HG03135 (cell line): ENCODE data around the gene LRRC8A.

Source experiments
- ATAC-seq: cut with Tn5 transposase; IDR thresholded peaks from one replicate; pipeline ENCODE4 v1.9.1; 2021; ENCODE audit warnings: mild to moderate bottlenecking, moderate library complexity; ENCODE audit not compliant: unreplicated experiment

The LRRC8A gene

DNA sequence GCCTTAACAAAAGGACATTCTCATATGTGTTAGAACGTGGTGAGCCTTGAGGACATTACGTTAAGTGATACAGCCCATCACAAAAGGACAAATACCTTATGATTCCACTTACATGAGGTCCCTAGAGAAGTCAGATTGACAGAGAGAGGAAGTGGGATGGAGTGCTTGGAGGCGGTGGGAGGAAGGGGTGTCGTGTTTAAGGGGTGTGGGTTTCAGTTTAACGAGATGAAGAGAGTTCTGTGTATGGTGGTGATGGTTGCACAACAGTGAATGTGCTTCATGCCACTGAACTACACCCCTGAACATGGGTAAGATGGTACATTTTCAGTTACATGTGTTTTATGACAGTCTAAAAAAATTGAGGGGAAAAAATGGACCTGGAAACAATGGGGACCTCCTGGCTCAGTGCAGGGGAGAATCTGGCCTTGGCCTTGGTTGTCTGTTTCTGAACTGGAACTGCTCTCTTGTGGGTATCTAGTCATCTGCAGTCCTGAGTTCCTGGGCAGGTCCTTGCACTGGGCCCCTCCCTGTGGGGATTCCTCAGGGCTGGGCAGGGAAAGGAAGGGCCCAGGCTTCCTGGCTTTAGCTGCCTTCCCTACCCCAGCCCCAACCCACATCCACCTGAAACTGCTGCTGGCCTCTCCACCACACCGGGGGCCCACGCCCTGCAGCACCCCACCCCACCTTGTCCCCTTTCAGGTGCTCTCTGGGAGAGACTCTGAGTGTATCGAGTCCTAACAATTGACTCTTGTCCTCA is 17.8 kb downstream of the LRRC8A start:
- ATAC-seq: no peak

DNA sequence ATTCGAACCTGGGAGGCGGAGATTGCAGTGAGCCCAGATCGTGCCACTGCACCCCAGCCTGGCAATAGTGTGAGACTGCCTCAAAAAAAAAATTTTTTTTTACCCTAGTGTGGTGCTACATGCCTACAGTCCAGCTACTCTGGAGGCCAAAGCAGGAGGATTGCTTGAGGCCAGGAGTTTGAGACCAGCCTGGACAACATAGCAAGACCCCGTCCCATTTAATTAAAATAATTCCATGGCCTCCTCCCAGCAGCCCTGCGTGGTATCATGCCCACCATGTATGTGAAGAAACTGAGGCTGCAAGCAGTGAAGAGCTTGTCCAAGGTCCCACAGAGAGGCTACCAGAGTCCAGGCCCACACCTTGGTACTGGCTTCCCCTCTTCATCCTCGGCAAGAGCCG is 19.4 kb downstream of the LRRC8A start:
- no peak for ATAC-seq

DNA sequence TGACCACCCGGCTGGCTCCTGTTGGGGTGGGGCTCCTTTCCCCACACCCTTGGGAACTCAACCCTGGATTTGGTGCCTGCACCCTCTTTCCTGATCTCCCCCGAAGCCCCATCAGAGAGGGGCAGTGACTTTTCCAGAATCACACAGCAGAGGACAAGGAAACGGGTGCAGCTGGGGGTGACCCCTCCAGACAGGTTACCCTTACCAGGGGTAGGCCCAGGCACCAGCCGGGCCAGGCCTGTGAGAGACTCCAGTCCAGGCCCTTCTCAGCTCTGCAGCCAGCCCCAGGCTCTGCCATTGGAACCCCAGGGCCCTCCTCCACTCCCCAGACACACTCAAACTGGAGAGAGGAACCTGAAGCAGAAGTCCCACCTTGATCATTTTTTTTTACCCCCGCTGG is 19.9 kb downstream of the LRRC8A start:
- peak; percentile 11 for ATAC-seq

DNA sequence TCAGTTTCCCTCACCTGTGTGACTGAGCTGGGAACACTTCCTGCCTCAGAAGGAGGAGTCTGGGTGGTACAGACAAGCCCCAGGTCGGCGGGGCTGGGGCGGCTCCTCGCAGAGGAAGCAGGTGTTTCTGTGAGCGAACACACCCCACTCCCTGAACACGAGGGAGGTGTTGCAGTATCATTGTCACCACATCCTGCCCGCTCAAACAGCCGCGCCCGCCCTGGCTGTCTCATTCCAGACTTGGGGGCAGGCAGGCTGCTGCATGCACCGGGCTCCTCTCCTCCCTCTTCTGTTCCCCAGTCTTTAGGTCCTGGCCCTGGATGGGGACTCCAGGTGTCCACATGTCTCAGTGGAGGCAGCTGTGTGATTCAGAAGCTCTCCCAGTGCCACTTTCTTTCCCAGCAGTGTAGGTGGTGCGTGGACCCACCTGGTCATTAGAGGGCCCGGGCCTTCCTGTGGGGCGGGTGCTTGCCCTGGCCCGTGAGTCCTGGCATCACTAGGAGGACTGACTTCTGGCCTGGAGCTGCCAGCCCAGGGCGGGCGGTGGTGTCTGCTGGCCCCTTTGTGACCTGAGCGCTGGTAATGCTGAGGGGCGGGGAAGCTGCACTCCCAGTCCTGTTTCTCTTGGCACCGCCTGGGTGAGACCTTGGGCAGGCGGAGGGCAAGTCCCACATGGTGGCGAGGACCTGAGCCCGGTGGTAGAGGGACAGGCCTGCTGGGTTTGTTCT is 20.6 kb downstream of the LRRC8A start:
- peak; percentile 82 for ATAC-seq

DNA sequence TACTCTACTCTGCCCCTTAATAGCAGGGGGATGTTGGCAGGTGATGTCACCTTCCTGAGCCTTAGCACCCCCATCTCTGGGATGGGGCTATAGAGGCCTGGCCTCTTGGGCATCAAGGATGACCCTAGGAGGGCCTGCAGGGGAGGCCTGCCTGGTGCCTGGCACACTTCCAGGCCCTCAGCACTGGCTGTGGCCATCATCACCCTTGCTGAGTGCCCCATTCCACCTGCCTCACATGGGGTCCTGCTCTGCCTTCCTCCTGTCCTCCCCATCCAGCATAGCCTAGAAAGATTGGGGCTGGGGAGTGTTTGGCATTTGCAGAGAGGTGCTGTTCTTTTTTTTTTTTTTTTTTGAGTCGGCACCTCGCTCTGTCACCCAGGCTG is 21.1 kb downstream of the LRRC8A start:
- no peak for ATAC-seq

DNA sequence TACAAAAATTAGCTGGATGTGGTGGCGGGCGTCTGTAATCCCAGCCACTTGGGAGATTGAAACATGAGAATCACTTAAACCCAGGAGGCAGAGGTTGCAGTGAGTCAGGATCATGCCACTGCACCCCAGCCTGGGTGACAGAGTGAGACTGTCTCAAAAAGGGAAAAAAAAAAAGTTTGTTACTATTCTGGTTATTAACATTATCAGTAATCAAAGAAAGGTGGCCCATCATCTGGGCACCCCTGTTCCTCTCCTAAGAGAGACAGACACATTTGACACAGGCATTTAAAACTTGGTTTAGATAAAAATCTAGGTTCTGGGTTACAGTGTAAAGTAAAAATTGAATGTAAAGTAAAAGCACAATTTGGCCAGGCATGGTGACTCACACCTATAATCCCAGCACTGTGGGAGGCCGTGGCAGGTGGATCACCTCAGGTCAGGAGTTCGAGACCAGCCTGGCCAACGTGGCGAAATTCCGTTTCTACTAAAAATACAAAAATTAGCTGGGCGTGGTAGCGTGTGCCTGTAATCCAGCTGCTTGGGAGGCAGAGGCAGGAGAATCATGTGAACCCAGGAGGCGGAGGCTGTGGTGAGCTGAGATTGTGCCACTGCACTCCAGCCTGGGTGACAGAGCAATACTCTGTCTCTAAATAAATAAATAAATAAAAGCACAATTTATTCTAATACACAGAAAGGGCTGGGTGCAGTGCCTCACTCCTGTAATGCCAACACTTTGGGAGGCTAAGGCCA is 22.1 kb downstream of the LRRC8A start:
- no peak for ATAC-seq

DNA sequence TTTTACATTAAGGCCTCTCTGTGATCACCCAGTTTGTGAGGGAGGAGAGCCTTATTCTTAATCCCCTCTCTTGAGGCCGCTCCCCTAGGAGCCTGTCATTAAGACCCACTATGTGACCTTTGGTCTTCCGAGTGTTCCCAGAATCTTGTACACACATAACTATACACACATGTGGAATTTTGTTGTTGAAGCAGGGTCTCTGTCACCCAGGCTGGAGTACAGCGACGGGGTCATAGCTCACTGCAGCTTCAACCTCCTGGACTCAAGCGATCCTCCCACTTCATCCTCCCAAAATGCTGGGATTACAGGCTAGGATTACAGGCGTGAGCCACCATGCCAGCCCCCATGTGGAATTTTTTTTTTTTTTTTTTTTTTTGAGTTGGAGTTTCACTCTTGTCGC is 24.0 kb downstream of the LRRC8A start:
- no peak for ATAC-seq

DNA sequence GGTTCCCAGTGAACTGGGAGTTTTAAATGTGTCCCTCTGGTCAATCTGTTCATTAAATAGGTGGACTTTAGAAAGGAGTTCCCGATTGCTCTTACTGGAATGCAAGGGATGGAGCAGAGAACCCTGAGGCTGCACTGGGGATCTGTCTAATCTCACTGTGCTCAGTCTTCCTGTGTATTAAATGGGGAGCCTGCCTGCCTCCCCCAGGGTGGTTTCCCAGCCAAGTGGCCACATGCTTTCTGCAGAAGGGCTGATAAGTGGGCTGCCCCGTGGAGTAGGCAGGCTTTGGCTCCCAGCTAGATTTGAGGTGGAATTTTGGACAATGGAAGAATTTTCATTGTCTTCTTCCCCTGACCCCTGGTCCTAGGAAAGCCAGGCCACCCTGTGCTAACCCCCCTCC is 24.8 kb downstream of the LRRC8A start:
- no peak for ATAC-seq

DNA sequence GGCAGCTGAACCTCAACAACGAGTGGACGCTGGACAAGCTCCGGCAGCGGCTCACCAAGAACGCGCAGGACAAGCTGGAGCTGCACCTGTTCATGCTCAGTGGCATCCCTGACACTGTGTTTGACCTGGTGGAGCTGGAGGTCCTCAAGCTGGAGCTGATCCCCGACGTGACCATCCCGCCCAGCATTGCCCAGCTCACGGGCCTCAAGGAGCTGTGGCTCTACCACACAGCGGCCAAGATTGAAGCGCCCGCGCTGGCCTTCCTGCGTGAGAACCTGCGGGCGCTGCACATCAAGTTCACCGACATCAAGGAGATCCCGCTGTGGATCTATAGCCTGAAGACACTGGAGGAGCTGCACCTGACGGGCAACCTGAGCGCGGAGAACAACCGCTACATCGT is 26.4 kb downstream of the LRRC8A start:
- no peak for ATAC-seq

DNA sequence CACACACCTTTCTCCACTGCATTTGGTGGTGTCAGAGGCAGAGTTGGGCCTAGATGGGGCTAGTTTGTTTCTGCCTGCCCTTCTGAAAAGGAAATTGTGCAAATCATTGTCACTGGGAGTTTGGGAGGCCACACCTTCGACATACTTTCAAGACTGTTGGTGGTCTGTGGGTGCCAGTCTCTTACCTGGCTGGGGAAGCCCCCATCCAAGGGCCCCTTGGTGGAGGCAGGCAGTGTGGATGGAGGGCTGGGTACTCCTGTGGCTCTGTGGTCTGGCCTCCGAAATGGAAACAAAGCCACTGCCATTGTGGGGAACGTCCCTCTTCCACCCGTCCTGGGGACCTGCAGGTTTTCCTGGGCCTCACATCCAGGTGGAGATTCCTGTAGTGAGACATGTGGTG is 27.9 kb downstream of the LRRC8A start:
- no peak for ATAC-seq

DNA sequence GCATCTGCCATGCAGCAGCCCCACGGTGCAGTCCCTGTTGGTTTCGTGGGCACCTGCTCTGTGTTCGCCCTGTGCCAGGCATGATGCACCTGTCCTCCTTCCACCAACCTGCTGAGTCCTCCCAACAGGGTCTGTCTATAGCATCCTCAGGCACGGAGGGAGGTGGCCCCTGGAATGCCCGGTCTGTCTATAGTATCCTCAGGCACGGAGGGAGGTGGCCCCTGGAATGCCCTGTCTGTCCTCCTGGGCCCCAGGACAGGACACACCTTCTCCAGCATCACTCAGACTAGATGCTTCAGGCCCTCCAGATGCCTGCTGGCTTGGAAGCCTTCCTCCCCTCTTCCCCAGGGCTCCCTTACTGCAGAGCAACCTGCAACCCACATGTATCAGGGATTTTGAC is 29.0 kb downstream of the LRRC8A start:
- ATAC-seq: no peak

DNA sequence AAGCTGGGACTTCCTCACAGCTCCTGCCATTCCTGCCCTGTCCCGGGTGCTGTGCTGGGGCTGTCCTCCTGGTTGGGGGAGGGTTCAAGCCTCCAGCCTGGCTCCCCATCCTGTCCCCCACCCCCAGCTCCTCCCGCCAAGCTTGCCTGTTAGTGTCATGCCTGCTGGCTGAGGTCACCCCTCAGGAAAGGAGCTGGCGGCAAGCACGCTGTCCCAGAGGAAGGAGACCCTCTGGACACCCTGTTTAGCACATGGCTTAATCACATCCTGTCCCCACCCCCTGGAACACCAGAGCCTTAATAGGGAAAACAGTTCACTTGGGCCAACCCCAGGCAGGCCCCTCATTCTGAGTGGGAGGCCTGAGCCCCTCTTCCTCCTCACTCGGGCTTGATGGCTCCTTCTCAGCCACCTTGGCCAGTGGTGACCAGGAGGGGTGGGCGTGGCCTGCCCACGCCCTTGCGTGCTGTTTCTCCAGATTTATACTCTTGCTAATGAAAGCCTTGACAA is 29.6 kb downstream of the LRRC8A start:
- no peak for ATAC-seq

DNA sequence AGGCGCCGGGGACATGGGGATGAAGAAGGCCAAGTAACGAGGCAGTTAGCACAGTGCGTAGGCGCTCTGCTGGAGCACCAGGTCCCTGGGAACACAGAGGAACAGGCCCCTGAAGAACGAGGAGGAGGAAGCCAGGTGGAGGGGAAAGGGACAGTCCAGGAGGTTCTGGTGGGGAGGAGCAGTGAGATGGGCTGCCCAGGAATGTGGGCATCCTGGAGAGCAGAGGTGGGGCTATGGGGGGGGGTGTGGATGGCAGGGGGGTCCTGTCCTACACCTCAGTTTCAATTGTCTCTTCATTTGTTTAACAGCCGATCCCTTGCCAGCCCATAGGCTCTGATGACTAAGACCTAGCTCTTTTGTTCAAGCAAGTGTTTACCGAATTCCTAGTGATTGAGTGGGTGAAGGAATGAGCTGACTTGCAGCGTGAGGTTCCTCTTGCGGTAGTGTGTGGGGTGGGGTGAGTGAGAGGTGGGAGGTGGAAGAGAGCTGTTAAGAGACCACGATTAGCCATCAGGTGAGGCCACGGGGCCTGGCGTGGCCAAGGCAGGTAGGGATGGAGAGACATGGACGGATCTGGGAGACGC is 30.4 kb downstream of the LRRC8A start:
- no peak for ATAC-seq

DNA sequence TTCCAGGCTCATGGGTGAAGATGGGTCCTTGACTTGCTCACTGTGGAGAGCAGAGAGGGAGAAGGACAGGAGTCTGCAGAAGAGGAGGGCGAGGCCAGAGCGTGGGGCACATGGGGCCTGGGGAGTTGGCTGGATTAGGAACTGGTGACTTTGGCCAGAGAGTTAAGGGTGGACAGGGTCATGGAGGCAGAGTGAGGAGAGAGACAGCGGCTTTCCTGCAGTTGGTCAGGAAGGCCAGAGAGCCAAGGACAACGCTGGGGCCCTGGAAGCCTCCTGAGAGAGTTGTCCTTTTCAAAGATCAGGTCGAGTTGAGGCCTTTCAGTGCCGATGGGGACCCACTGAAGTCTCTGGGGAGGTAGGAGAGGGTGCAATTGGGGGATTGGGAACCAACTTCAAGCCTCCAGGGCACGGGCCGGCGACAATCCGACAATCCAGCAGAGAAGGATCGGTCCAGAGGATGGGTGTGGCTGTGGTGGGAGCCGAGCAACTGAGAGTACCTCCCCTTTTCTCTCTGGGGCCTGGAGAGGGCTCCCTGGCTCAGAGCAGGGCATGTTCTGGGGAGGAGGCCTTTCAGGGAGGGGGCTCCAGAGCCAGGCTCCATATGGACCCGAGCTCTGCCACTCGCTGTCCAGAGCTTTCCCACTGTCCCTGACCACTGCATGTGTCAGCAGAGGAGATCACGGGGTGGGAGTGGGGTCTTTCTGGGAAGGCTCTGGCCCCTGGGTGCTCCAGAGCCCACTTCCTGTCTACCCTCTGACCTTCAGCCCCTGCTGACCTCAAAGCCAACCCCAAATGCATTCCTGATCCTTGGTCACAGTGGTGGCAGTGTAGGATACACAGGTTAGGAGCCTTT is 31.3 kb downstream of the LRRC8A start:
- no peak for ATAC-seq

DNA sequence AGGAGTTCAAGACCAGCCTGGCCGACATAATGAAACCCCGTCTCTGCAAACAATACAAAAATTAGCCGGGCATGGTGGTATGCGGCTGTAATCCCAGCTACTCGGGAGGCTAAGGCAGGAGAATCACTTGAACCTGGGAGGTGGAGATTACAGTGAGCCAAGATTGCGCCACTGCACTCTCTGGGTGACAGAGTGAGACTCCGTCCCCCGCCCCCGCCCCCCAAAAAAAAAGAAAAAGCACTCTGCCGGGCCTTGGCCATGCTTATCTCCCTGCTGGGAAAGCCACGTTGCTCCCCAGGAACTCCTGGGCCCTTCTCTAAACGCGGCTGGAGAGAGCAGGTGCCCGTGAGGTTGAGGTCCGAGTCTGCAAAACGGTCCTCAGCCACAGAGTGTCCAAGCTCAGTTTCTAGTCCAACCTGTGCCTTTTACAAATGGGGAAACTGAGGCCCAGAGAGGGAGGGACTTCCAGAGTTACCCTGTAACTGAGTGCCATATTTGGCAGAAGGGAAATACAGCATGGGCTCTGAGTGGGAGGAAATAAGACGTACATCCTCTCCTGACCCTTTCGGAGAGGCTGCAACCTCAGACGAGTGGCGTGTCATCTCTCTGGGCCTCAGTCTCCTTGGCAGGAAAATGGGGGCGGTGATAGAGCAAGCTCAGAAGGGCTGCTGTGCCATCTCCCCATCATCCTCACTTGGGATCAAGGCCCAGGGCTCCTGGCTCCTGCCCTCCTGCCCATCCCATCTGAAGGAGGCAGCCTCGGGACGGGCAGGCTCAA is 32.3 kb downstream of the LRRC8A start:
- no peak for ATAC-seq

DNA sequence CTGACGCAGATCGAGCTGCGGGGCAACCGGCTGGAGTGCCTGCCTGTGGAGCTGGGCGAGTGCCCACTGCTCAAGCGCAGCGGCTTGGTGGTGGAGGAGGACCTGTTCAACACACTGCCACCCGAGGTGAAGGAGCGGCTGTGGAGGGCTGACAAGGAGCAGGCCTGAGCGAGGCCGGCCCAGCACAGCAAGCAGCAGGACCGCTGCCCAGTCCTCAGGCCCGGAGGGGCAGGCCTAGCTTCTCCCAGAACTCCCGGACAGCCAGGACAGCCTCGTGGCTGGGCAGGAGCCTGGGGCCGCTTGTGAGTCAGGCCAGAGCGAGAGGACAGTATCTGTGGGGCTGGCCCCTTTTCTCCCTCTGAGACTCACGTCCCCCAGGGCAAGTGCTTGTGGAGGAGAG is 34.3 kb downstream of the LRRC8A start:
- no peak for ATAC-seq

DNA sequence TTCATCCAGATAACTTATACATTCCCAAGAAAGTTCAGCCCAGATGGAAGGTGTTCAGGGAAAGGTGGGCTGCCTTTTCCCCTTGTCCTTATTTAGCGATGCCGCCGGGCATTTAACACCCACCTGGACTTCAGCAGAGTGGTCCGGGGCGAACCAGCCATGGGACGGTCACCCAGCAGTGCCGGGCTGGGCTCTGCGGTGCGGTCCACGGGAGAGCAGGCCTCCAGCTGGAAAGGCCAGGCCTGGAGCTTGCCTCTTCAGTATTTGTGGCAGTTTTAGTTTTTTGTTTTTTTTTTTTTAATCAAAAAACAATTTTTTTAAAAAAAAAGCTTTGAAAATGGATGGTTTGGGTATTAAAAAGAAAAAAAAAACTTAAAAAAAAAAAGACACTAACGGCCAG is 34.8 kb downstream of the LRRC8A start:
- no peak for ATAC-seq

DNA sequence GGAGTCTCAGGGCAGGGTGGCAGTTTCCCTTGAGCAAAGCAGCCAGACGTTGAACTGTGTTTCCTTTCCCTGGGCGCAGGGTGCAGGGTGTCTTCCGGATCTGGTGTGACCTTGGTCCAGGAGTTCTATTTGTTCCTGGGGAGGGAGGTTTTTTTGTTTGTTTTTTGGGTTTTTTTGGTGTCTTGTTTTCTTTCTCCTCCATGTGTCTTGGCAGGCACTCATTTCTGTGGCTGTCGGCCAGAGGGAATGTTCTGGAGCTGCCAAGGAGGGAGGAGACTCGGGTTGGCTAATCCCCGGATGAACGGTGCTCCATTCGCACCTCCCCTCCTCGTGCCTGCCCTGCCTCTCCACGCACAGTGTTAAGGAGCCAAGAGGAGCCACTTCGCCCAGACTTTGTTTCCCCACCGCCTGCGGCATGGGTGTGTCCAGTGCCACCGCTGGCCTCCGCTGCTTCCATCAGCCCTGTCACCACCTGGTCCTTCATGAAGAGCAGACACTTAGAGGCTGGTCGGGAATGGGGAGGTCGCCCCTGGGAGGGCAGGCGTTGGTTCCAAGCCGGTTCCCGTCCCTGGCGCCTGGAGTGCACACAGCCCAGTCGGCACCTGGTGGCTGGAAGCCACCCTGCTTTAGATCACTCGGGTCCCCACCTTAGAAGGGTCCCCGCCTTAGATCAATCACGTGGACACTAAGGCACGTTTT is 35.4 kb downstream of the LRRC8A start:
- no peak for ATAC-seq

DNA sequence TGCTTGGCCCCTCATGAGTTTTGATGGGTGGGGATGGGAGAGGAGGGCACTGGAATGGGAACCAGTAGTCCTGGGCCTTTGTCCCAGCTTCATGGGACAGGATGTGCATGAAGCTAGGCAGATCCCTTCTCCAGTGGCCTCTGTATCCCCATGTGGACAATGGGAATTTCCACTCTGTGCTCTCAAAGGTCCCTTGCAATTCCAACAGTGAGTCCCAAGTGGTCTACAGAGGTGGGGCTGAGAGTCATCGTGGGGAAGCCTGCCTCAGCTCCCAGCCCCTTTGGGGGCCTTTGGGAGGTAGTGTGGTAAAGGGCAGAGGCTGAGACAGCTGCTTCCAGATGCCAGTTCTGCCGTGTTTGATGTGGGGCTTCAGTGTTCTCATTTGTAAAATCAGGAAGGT is 37.0 kb downstream of the LRRC8A start:
- ATAC-seq: no peak
